Muscle of leg (tissue), 11 donors: ENCODE data around the gene ZNF146. TPM values are rescaled to one million over a fixed set of nuclear protein-coding genes. Genes with fewer than 3 reads are reported as not detected.
A peak's percentile ranks its signal among the peaks of the same experiment; 100 is the strongest.

Source experiments
- DNase-seq: peaks from one replicate; pipeline ENCODE4 v3.0.0; 2013
- H3K27ac ChIP-seq: one replicate; pipeline ENCODE4 v1.5.1; 2013; ENCODE audit warnings: mild to moderate bottlenecking, low read length, control low read depth
- H3K27me3 ChIP-seq: one replicate; pipeline ENCODE4 v1.6.1; 2013; ENCODE audit warnings: low read length; ENCODE audit not compliant: control insufficient read depth, insufficient read depth
- H3K36me3 ChIP-seq: one replicate; pipeline ENCODE4 v1.6.1; 2013; ENCODE audit warnings: low read length; ENCODE audit not compliant: control insufficient read depth, insufficient read depth
- H3K4me1 ChIP-seq: one replicate; pipeline ENCODE4 v1.6.1; 2013; ENCODE audit warnings: low read length; ENCODE audit not compliant: control insufficient read depth, insufficient read depth
- H3K4me3 ChIP-seq: one replicate; pipeline ENCODE4 v1.5.1; 2013; ENCODE audit warnings: low read length, control low read depth
- H3K9me3 ChIP-seq: replicated peaks from 2 replicates; pipeline ENCODE4 v1.6.1; 2013; ENCODE audit warnings: low read depth, low read length; ENCODE audit not compliant: control insufficient read depth
- WGBS: methylation state at CpG from one replicate; pipeline ENCODE4 v1.1.5; 2013; ENCODE audit warnings: missing lambda C conversion rate; ENCODE audit not compliant: insufficient coverage; 5-methylcytosine and 5-hydroxymethylcytosine counted together
- polyA plus RNA-seq, 8 donors: library from polyadenylated mRNA; unstranded; fragments of 120-200 nt; gene quantifications; one replicate each; pipeline versions ENCODE4 v1.2.1 to v1.2.3, GENCODE V29; 2013; ENCODE audit warnings: inconsistent platforms in 1 of 8, low replicate concordance in 1 of 8; ENCODE audit not compliant: insufficient read length in 8 of 8, insufficient read depth in 1 of 8
- total RNA-seq: library from RNA; stranded (reverse); fragments of 120-200 nt; gene quantifications from one replicate; pipeline ENCODE4 v1.2.4, GENCODE V29; 2013

ZNF146 gene
- total and polyA plus RNA-seq, 9 donors: 49.7 to 82.3 (median 63.6) TPM

DNA sequence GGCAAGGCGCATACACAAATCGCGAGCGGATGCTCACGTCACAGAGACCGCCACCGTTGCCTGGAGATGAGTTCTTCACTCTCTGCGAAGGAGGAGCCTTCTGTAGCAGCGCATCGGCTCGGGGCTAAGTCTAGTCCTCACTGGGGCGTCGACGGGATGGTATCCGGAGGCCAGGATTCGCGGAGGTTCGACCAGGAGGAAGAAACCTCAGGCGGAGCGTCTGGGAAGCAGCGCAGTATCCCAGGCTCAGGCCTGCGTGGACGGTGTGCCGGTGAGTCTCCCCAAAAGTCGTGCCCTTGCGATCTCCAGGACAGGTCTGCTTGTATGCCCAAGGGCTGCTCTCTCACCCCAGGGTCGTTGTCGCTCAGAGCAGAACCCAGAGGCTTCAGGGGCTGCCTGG, 40.4 kb downstream of the ZNF146 start:
- no peaks in the 10 kb centered on the region for H3K4me1 ChIP-seq
- H3K4me3 ChIP-seq: no peak overlapping the region
- no peaks in the 10 kb centered on the region for H3K27me3 ChIP-seq
- H3K27ac ChIP-seq: no peak overlapping the region
- H3K9me3 ChIP-seq: no peaks in the 10 kb centered on the region
- 94% methylated on average over 26 of the region's 28 CpGs for WGBS
- no peak for DNase-seq
- H3K36me3 ChIP-seq: no peaks in the 10 kb centered on the region

GRCh38 chr19:36256064-36256463, 41.2 kb downstream of the ZNF146 start:
- Histone ChIP-seq H3K27ac (no peak overlapping the region), H3K36me3 (no peaks in the 10 kb centered on the region), H3K9me3 (no peaks in the 10 kb centered on the region), H3K4me1 (no peaks in the 10 kb centered on the region), H3K4me3 (no peak overlapping the region), H3K27me3 (no peaks in the 10 kb centered on the region)
- WGBS: 97% methylated on average over 15 of the region's 15 CpGs
- DNase-seq: no peak

DNA sequence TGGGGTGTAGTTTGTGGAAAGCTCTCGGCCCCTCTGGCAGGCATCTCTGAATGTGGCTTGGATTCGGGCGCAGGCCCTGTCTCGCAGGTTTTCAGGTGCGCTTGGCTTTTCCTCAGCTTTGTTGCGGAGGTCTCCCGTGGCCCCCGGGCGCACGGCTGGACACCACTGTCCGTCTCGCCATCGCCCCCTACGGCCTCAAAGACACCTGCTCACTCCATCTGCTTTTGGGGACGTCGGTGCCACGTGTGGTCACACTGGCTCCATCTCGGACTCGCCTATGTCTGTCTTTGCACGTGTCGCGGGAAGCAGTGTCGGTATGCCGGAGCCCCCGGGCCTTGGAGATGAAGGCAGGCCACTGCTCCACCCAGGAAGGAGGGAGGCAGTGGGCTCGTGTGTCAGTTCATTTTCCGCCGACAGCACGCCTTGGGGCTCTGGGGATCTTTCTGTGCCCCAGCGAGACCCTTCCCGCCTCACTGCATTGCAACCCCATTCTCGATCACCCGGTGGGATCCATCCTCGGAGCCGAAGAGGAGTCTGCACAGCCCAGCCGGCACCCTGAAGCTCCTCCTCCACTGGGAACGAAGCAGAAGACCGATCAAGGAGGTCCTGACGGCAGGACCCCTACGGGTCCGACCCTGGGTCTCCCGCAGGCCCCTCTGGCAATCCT, 42.1 kb downstream of the ZNF146 start:
- H3K27ac ChIP-seq: no peak overlapping the region

DNA sequence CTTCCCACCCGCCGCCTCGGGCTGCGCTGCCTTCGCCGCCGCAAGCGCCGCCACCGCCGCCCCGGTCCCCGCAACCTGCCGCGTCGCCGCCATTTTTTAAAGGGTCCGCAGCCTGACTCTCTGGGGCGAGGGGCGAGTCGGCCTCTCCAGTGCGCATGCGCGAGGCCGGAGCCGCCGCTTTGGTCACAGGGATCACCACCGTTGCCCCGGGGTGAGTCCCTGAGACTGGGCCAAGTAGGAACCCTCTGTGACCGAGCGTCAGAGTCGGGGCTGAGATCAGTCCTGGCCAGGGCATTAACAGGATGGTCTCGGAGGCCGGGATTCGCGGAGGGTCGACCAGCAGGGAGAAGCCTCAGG, 42.6 kb downstream of the ZNF146 start:
- 7% methylated on average over 32 of the region's 37 CpGs for WGBS
- H3K9me3 ChIP-seq: no peaks in the 10 kb centered on the region
- DNase-seq: peak; percentile 18
- H3K27ac ChIP-seq: no peak overlapping the region
- H3K36me3 ChIP-seq: no peaks in the 10 kb centered on the region
- H3K27me3 ChIP-seq: no peaks in the 10 kb centered on the region
- no peaks in the 10 kb centered on the region for H3K4me1 ChIP-seq
- peak overlapping the region; percentile 41 for H3K4me3 ChIP-seq

More for the DNA sequence above, 42.1 kb downstream of the ZNF146 start:
- H3K27me3 ChIP-seq: no peaks in the 10 kb centered on the region
- no peak for DNase-seq
- H3K4me3 ChIP-seq: peak overlapping the region; percentile 41
- WGBS: 73% methylated on average over 31 of the region's 42 CpGs
- no peaks in the 10 kb centered on the region for H3K36me3 ChIP-seq
- no peaks in the 10 kb centered on the region for H3K9me3 ChIP-seq
- no peaks in the 10 kb centered on the region for H3K4me1 ChIP-seq

- no peak overlapping the region for H3K27ac ChIP-seq
- no peaks in the 10 kb centered on the region for H3K9me3 ChIP-seq
- no peaks in the 10 kb centered on the region for H3K27me3 ChIP-seq
- no peak for DNase-seq
- WGBS: 90% methylated on average over 18 of the region's 29 CpGs
- no peak overlapping the region for H3K4me3 ChIP-seq
- no peaks in the 10 kb centered on the region for H3K36me3 ChIP-seq
- H3K4me1 ChIP-seq: no peaks in the 10 kb centered on the region
Observed at GRCh38 chr19:36258028-36258875, 43.3 kb downstream of the ZNF146 start.

DNA sequence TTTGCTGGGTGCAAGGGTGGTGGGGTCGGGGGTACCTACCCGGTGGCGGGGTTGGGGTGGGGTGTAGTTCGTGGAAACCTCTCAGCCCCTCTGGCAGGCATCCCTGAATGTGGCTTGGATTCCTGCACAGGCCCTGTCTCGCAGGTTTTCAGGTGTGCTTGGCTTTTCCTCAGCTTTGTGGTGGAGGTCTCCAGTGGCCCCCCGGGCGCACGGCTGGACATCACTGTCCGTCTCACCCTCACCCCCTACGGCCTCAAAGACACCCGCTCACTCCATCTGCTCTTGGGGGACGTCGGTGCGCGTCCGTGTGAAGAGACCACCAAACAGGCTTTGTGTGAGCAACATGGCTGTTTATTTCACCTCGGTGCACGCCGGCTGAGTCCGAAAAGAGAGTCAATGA, 44.3 kb downstream of the ZNF146 start:
- H3K36me3 ChIP-seq: no peaks in the 10 kb centered on the region
- 92% methylated on average over 17 of the region's 20 CpGs for WGBS
- H3K9me3 ChIP-seq: no peaks in the 10 kb centered on the region

GRCh38 chr19:36265064-36265463, 50.2 kb downstream of the ZNF146 start:
- Histone ChIP-seq H3K36me3 (no peaks in the 10 kb centered on the region), H3K4me3 (no peak overlapping the region), H3K27me3 (no peaks in the 10 kb centered on the region), H3K27ac (no peak overlapping the region), H3K4me1 (no peaks in the 10 kb centered on the region), H3K9me3 (peaks cover 2% of the 10 kb centered on the region)
- WGBS: 92% methylated on average over 2 of the region's 4 CpGs
- DNase-seq: no peak

More for the DNA sequence above, 44.3 kb downstream of the ZNF146 start:
- H3K4me1 ChIP-seq: no peaks in the 10 kb centered on the region
- H3K4me3 ChIP-seq: no peak overlapping the region
- DNase-seq: no peak
- H3K27ac ChIP-seq: no peak overlapping the region
- H3K27me3 ChIP-seq: no peaks in the 10 kb centered on the region

DNA sequence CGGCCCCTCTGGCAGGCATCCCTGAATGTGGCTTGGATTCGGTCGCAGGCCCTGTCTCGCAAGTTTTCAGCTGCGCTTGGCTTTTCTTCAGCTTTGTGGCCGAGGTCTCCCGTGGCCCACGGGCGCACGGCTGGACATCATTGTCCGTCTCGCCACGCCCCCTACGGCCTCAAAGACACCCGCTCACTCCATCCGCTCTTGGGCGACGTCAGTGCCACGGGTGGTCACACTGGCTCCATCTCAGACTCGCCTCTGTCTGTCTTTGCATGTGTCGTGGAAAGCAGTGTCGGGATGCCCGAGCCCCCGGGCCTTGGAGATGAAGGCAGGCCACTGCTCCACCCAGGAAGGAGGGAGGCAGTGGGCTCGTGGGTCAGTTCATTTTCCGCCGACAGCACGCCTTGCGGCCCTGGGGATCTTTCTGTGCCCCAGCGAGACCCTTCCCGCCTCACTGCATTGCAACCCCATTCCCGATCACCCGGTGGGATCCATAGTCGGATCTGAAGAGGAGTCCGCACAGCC, 51.0 kb downstream of the ZNF146 start:
- Histone ChIP-seq H3K4me1 (no peaks in the 10 kb centered on the region), H3K36me3 (no peaks in the 10 kb centered on the region), H3K9me3 (peaks cover 2% of the 10 kb centered on the region), H3K27ac (no peak overlapping the region), H3K27me3 (no peaks in the 10 kb centered on the region), H3K4me3 (no peak overlapping the region)
- 90% methylated on average over 35 of the region's 35 CpGs for WGBS
- DNase-seq: no peak

DNA sequence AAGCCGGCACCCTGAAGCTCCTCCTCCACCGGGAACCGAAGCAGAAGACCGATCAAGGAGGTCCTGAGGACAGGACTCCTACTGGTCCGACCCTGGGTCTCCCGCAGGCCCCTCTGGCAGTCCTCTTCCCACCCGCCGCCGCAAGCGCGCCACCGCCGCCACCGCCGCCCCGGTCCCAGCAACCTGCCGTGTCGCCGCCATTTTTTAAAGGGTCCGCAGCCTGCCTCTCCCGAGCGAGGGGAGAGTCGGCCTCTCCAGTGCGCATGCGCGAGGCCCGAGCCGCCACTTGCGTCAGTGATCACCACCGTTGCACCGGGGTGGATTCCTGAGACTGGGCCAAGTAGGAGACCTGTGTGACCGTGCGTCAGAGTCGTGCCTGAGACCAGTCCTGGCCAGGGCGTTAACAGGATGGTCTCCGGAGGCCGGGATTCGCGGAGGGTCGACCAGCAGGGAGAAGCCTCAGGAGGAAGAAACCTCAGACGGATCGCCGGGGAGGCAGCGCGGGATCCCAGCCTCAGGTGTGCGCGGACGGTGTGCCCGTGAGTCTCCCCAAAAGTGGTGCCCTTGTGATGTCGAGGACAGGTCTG, 51.6 kb downstream of the ZNF146 start:
- Histone ChIP-seq H3K36me3 (no peaks in the 10 kb centered on the region), H3K4me3 (no peak overlapping the region), H3K27ac (no peak overlapping the region), H3K4me1 (no peaks in the 10 kb centered on the region), H3K27me3 (no peaks in the 10 kb centered on the region), H3K9me3 (peaks cover 2% of the 10 kb centered on the region)
- no peak for DNase-seq
- 75% methylated on average over 38 of the region's 50 CpGs for WGBS
